ENCODE data around the gene WWTR1.

The WWTR1 gene

DNA sequence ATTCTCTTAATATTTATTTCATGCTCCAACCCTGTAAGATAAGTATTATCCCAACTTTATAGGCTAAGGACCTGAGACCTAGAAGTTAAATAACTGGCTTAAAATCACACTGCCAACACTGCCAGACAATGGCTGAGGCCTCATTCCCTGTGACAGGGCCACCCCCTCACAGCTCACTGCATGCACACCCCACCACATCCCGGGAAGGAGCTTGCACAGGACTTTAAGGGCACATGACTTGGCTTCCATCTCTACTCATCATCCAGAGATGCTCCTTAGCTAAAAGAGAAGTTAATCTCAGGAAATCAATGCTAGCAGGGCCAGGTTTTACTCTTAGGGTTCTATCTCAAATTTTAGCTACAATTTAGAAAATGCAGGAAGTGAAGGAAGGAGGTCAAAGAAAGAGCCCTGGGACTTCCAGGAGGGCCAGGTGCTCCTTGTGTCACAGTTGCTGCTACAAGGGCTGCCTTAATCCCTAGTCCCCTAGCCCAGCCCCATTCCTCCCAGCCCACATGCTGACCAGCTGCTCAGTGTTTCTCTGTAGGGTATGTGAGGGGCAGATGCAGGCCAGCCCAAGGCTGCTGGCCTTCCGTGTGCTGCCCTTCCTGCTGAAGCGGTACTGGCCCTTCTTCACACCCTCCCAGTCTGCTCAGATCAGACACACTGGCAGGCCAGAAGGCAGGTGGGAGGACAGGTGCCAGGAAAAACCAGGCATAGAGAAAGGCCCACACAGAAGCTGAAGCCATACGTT, 53.5 kb downstream of the WWTR1 start:
- intact Hi-C loops (cut with DNase I) = no loop called here
- DNase-seq = no peak

DNA sequence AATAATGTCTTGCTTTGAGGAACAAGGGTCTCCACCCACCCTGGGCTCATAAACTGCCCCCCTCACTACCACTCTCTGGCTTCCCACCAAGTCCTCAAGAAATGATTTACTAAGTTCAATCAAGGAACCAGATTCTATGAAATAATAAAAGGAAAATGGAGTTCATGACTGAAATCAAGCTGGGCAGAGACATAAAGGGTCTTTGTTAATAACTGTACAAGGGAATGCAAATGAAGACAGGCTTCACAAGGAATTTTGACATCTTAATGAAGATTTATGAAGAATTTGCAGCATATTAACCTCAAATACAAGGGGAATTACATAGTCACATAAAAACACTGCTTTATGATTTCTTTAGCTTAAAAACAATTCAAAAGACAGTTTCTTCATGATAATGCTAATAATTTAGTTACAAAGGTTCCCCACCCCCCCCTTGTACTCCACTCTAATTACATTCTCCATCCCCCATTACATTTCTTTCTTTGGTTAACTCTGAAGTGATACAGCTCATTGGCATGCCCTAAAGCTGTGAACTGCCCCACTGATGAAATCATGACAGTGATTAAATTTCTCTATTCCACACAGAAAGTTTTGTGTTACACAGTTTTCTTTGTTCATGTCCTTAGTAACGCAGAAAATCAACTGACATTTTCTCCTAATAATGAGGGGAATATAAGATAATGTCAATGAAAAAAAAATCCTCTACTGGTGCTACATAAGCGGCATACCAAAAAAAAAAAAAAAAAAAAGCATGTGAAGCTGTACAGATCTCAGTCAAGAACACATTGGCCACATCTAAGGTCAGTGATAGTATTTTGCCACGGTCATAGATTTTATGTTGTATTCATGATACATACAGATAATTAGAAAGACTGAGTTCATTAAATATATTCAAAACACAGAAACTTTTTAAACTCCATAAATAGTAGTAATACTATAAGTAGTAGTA, 54.4 kb downstream of the WWTR1 start:
- intact Hi-C loops (cut with DNase I) = no loop called here
- DNase-seq = no peak

DNA sequence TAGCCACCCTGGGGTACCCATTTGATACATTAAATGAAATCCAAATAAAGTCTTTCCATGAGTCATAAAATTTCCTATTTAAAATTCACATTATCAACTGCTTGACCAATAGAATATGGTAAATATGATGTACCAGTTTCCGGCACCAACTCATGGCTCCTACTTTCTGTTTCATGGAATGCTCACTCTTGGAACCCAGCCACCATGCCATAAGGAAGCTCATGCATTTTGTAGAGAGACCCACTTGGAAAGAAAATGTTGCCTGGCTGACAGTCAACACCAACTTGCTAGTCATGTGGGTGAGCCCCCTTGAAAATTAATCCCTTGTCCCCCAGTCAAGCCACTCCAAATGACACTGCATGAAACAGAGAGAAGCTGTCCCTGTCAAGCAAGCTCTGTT, 57.2 kb downstream of the WWTR1 start:
- intact Hi-C loops (cut with DNase I) = no loop called here

DNA sequence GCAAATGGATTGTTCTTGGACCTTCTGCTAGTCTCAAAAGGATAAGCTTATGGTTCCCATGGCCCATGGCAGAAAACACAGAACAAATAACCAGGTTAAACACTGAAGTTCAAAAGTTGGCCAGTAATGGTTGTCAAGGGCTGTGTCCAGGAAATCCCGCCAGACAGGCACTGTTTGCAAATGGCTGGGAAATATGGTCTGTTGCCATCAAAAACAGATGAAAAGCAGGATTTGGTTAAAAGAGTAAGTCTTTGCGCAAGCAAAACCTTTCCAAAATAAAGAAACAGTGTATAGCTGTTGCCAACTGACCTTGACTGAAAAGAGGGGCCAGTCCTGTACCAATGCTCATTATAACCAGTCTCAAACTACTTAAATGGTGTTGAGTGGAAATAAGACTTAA, 58.6 kb downstream of the WWTR1 start:
- intact Hi-C loops (cut with DNase I) = no loop called here
- DNase-seq = peak in 2 of 42 donors; percentile 20 to 52

More for the DNA sequence above, 57.2 kb downstream of the WWTR1 start:
- DNase-seq = no peak

DNA sequence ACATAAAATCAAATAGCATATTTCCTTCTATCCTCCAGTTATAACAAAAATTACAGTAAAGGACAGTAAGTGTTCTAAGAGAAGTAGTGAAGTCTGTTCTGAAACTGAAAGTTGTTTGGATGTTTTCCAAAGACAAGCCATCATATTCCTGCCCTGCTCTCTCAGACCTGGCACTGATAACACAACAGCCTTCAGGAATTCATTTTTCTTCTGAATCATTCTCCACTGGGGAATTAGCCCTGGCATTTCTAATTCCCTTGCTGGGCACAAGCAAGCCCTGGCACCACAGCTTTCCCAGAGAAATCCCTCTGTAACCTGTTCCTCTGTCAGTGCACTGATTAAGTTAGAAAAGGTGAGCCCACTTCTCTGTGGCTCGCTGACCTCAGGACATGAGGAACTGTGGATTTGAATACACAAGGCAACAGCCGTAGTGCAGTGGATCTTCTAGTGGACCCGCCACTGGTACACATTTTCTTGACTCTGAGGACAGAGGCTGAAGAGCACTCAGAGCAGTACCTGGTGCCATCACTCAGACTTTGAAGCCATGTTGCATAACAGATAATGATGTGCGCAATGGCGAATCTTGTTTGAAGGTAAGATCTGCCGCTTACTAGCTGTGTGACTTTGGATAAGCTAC, 61.6 kb downstream of the WWTR1 start:
- intact Hi-C loops (cut with DNase I) = no loop called here
- DNase-seq = no peak

DNA sequence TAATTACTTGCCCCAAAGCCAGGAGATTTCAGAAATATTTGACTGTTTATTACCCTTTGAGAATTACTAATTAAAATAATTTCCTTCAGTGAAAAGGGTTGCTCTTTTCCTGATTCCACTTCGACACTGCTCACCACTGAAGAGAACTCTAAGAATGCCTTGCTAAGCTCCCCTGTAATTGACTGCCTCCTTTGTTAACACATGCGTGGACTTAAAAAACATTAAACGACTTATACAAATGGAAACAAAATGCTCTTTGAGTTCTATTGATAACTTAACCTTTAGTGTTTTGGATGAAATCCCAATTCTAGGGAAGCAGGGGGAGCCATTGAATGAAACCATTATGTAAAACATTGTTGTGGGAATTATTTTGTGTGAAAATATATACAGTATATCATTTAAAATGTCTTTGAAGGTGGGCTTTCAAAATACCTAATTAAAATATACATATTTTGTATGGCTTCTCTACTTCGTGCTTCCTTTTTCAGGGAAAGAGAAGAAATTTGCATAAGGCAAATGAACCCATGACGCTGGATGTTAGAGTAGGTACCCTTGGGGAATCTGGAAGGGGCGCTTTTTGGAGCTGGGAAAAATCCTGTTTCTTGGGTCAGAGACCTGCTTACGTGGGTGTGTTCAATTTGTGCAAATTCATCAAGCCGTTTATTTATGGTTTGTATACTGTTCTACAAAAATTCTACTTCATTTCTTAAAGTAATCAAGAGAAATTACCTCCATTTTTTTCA, 64.2 kb downstream of the WWTR1 start:
- intact Hi-C loops (cut with DNase I) = no loop called here

DNA sequence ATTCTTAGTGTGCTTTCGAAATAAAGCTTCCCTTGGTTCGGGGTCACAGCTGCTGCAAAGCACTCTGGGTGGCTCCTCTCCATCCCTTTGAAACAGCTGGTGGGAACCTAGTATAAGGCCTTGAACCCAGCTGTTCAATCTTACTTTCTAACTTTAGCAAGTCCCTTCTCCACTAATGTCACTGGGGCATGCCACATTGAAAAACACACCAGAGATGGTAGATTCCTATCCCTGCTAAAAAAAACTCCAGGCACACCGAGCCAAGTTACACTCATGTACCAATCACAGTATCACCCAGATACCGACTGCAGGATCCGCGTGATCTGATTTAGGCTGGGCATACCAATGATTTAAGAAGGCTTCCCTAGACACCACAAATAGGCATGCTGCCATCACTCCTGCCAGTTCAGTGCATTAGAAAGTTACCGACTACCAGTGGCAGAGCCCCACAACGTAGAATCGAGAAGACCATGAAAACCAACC, 65.0 kb downstream of the WWTR1 start:
- DNase-seq = no peak
- intact Hi-C loops (cut with DNase I) = no loop called here

More for the DNA sequence above, 64.2 kb downstream of the WWTR1 start:
- no peak for DNase-seq

DNA sequence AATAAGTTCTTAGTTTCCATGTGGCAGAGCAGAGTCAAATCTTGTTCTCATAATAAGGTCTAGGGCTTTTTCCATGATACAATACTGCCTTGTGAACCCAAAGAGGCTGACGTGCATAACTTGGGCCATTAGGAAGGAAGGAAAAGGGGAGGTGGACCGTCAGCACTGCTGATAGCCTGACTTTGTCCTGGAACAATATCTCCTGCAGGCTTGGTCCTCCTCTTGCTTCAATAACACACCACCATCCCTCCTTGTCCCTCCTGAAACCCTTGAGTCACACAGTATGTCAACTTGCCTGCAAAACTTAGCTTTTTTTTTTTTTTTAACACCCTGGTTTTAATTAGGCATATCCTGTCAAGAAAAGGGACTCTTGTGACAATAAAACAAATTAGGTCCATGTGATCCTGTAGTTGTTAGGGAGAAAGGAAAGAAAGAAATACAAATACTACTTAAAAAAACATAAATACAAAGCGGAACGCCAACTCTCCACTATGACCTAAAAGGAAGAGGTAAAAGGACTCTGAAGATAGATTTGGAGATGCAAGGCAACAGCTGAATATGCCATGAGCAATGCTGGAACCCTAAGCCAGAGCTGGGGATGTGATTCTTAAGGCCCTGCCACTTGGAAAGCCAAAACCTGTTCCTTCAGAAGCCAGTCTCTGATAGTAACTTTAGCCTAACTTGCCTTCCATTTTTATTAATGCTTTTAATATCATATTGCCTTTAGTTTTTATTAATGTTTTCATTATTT, 67.0 kb downstream of the WWTR1 start:
- DNase-seq = no peak
- intact Hi-C loops (cut with DNase I) = no loop called here

DNA sequence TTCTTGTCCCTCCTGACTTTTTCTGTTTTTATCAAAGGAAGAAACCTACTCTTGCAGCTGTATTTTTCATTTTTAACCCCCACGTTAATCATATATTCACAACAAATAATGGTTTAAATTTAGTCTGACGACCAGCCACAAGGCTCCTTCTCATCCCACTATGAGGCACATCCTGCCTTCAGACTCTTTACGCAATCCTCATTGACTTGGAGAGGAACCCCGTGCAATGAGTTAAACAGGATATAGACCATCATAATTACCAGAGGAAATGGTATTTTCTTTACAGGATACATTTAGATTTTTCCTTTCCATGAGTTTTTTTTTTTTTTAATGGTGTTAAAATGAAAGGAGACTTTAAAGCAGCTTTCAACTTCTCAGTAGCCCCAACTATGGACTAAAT, 68.5 kb downstream of the WWTR1 start:
- intact Hi-C loops (cut with DNase I) = no loop called here
- DNase-seq = no peak

DNA sequence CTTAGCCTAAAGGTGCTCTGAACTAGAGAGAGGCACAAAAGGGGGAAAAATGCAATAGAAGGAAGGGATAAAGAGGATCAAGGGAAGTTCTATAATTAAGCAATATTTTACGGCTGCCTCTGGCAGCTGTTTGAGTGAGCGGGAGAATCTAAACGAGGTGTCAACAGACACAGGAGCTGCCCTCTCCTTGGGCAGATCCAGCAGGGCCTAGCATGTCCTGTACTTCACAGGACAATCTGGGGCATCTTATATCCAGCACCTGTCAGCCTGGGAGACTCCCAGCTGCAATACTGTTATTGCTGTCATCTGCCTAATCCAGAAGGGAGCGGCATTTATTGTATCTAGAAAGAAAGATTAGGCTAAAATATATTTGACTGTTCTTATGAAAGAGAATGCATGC, 68.9 kb downstream of the WWTR1 start:
- intact Hi-C loops (cut with DNase I) = no loop called here
- DNase-seq = no peak

DNA sequence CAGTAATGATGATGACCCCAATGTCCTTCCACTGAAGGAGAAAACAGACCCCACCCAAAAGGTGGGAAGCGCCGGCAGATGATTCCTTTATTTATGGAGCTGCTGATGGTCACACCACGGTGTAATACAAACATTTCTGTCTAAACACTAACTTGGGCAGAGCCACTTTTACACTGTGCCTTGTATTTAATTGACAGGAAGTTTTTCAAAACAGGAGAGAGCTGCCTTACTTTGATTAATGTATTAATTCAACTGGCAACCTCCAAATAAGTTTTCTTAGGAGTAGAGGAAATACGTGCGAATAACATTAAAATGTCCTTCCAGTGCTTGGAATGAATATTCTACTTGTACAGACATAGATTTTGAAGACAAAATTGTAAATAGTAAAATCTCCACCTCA, 70.4 kb downstream of the WWTR1 start:
- intact Hi-C loops (cut with DNase I) = no loop called here
- DNase-seq = no peak

DNA sequence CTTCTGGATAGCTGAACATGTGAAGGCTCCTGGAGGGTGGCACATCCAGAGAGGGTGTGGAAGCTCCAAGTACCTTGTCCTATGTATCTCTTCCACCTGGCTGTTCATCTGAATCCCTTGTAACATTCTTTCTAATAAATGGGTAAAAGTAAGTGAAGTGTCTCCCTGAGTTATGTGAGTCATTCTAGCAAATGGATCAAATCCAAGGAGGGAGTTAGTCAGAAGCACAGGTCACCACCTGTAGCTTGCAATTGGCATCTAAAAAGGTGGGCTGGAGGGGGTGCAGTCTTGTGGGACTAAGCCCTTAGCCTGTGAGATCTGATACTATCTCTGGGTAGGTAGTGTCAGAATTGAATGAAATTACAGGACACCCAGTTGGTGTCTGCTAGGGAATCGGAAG, 71.0 kb downstream of the WWTR1 start:
- intact Hi-C loops (cut with DNase I) = no loop called here
- no peak for DNase-seq

DNA sequence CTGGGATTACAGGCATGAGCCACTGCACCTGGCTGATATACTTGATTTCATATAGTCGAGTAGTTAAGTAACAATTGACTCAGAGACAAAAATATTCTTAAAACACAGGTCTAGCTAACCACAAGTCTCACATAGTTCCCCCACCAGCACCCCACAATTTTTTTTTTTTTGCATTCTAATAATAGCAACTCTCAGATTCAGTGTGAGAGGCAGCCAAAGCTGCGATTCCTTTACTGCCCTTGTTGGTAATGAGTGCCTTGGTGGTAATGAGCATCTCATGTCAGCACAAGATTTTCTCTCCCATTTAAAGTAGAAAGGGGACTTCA, 72.5 kb downstream of the WWTR1 start:
- DNase-seq = no peak
- intact Hi-C loops (cut with DNase I) = no loop called here

DNA sequence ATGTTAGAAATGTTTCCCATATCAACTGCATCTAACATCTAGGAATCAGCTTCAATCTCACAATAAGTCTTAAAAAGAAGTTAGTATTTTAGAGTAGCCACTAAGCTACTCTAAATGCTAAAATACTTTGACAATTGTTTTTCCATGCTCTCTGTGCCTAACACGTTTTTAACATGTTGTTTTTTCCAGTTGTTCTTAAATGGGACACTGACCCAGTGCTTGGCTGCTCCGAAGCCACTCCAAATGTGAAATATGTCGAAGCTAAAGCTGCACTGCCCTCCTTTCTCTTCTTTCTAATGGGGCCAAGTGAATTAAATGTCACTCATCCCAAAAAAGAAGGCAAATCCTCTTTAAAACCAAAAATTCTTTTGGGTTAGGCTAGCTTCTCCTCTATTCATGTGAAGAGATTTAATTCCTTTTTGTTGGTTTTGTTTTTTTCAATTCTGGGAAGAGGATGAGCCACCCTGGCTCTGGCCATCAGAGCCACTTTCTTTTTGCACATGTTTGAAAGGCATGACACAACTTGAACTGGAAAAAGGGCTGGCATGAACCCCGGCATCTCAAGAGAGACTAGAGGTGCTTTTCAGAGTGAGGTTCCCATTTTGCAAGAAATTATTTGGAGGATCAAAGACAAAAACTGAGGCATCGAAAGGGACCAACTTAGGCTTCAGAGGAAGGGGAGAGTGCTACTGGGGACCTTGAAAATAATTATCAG, 73.7 kb downstream of the WWTR1 start:
- intact Hi-C loops (cut with DNase I) = no loop called here
- peak in 4 of 42 donors; percentile 24 to 73 (median 30) for DNase-seq

DNA sequence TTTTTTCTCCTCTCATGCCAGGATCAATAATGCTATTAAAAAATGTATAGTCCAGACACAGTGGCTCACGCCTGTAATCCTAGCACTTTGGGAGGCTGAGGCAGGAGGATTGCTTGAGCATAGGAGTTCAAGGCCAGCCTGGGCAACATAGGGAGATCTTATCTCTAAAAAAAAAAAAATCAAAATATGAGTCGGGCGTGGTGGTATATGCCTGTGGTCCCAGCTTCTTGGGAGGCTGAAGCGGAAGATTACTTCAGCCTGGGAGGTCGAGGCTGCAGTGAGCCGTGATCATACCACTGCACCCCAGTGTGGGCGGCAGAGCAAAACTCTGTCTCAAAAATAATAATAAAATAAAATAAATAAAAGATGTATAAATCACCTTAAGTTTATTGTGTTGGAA, 75.4 kb downstream of the WWTR1 start:
- DNase-seq = no peak
- intact Hi-C loops (cut with DNase I) = no loop called here

DNA sequence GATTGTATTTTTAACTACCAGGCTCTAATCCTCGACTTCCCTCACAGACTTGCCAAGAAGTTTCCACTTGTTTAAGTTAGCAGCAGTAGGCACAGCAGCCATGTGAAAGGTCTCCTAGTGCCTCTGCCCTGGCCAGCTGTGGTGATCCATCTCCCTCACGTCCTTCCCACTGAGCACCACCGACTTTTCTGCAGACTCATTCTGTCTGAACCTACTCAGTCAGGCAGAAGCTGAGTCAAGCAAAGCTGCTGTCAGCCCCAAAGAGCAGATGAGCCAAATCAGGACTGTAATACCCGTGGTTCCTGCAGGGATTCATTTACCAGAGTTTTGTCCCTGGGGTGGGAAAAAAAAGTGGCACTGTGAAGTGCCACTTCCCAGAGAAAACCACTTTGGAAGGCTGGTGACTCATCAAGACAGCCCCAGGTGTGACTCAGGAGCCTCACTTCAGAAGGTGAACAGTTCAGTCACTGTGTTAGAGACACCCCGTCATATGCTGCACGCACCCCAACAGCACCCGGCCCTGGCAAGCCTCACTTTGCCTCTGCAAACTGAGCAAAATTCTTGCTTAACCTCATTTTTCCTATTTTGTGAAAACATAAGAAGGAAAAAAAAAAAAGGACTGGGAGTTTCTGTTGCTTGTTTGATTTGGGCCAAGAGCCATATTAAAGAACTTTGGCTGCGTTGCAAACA, 76.0 kb downstream of the WWTR1 start:
- intact Hi-C loops (cut with DNase I) = no loop called here
- peak in 40 of 42 donors; percentile 16 to 87 (median 46) for DNase-seq

DNA sequence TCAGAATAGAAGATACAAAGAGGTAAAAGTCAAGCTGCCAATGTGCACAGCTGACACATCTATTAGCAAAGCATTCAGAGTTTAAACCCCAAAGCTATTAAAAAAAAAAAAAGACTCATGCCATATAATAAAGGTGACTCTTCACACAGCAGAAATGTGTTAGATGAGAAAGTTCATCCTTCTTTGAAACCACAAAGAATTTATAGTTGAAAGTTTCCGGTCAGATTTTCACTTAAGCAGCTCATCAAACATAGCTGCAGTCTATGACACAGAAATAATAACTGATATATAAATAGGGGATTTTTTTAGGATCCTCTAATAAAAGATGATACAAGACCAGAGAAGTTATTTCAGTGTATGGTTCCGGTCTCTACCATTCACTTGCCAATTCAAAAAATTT, 76.6 kb downstream of the WWTR1 start:
- no peak for DNase-seq
- intact Hi-C loops (cut with DNase I) = no loop called here

Data from head of caudate nucleus (tissue), 42 donors.